Colonic mucosa (tissue), 4 donors: ENCODE data around the gene SLX4IP. TPM values are rescaled to one million over a fixed set of nuclear protein-coding genes. Genes with fewer than 3 reads are reported as not detected.

Source experiments
- DNase-seq: peaks from one replicate; pipeline ENCODE4 v3.0.0-alpha.2; 2020
- H3K27ac ChIP-seq: fragments of 200-600 bp; one replicate; pipeline ENCODE4 v1.8.0; 2021
- H3K27me3 ChIP-seq: fragments of 200-600 bp; one replicate; pipeline ENCODE4 v1.8.0; 2021
- H3K36me3 ChIP-seq: fragments of 200-600 bp; one replicate; pipeline ENCODE4 v1.8.0; 2021
- H3K4me1 ChIP-seq: fragments of 200-600 bp; one replicate; pipeline ENCODE4 v1.8.0; 2021; ENCODE audit warnings: mild to moderate bottlenecking
- H3K4me3 ChIP-seq: fragments of 200-600 bp; one replicate; pipeline ENCODE4 v1.8.0; 2021
- H3K9ac ChIP-seq, 2 donors: one replicate each; pipeline ENCODE4 v1.7.0; 2013; ENCODE audit warnings: control low read depth in 2 of 2, low read depth in 2 of 2, low read length in 2 of 2
- H3K9me3 ChIP-seq: fragments of 200-600 bp; one replicate; pipeline ENCODE4 v1.8.0; 2021
- intact Hi-C: fragments of 100-400 bp; cut with DNase I; formaldehyde crosslinking; loops from one replicate; pipeline ENCODE4 v1.14.1; 2022
- total RNA-seq, 2 donors: library from RNA; stranded (reverse); fragmentation: NEBNext Ultra II Directional in 1 of 2; extraction: Animal tissue kit (Norgen Biotek cat#: 25700) in 1 of 2; gene quantifications; one replicate each; pipeline ENCODE4 v1.2.1, GENCODE V29; 2021
- TF ChIP-seq, protein P1 (sequence below): fragments of 200-600 bp; IDR thresholded peaks from one replicate; pipeline ENCODE4 v1.8.0; 2022; ENCODE audit warnings: antibody characterized with exemption, mild to moderate bottlenecking
- donor health status: healthy.
- donor health status: DM: no; HTN: no; CAD: no.
- donor health status: DM: no; HTN: no; CAD: no.

SLX4IP gene
- total RNA-seq, 2 donors from 2014 or later: 5.0 to 8.8 TPM

DNA sequence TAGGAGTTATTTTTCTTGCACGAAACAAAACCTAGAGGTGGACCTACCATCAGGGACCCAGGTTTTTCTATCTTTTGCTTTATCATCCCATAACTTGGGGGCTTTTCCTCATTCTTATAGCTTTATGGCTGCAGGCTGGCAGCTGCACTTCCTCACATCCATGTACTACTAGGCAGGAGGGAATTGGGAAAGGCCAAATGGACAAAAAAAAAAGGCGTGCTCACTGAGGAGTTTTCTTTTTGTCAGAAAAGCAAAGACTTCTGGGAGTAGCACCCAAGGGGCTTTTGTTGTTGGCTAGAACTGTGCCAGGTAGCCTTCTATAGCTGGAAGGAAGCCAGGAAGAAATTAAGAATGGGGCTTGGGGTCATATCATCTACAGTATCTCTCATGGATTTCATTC lies 61.4 kb downstream of the SLX4IP start:
- TF ChIP-seq, protein P1, sequence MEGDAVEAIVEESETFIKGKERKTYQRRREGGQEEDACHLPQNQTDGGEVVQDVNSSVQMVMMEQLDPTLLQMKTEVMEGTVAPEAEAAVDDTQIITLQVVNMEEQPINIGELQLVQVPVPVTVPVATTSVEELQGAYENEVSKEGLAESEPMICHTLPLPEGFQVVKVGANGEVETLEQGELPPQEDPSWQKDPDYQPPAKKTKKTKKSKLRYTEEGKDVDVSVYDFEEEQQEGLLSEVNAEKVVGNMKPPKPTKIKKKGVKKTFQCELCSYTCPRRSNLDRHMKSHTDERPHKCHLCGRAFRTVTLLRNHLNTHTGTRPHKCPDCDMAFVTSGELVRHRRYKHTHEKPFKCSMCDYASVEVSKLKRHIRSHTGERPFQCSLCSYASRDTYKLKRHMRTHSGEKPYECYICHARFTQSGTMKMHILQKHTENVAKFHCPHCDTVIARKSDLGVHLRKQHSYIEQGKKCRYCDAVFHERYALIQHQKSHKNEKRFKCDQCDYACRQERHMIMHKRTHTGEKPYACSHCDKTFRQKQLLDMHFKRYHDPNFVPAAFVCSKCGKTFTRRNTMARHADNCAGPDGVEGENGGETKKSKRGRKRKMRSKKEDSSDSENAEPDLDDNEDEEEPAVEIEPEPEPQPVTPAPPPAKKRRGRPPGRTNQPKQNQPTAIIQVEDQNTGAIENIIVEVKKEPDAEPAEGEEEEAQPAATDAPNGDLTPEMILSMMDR: no peak

DNA sequence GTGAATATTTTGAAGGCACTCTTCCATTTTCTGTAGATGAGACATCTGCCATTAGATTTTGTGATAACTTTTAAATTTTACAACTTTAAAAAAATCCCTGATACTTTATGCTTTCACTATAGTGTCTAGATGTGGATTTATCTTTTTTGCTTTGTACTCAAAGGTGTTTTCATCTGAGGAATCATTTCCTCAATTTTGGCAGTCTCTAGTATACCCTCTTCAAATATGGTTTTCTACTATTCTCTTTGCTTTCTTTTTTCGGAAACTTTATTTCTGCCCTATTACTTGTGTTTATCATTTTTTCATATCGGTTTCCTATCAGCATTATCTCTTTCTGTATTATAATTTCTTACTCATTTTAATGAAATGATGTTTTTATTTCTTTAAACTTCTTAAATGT lies 62.2 kb downstream of the SLX4IP start:
- DNase-seq: no peak
- Histone ChIP-seq H3K9me3 (no peaks in the 10 kb centered on the region), H3K27ac (no peak overlapping the region), H3K4me1 (no peaks in the 10 kb centered on the region), H3K36me3 (no peaks in the 10 kb centered on the region), H3K4me3 (no peak overlapping the region), H3K9ac (no peak overlapping the region), H3K27me3 (no peaks in the 10 kb centered on the region)
- intact Hi-C loops: no loop called here
- TF ChIP-seq, protein P1: no peak

More for the DNA sequence above, 61.4 kb downstream of the SLX4IP start:
- Histone ChIP-seq H3K27ac (no peak overlapping the region), H3K4me3 (no peak overlapping the region), H3K9ac (no peak overlapping the region), H3K27me3 (no peaks in the 10 kb centered on the region), H3K36me3 (no peaks in the 10 kb centered on the region), H3K9me3 (no peaks in the 10 kb centered on the region), H3K4me1 (no peaks in the 10 kb centered on the region)
- no peak for DNase-seq
- intact Hi-C loops: no loop called here

DNA sequence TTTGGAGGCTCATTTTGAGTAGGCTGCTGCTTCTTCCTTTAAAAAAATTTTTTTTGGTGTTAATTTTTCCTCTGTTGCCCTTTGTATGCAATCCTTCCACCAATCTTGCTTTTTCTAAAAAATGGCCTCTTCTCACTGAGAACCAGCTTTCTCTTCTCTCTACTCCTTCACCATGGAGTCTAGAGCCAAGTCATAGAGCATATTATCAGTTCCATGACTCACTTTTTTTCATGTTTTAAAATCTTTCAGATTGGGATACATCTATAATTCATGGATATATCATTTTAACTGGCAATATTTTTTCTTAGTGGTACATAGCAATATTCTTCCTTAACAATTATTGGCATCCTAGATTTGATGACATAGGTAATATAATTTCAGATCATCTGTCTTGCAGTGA lies 62.7 kb downstream of the SLX4IP start:
- DNase-seq: no peak
- Histone ChIP-seq H3K9ac (no peak overlapping the region), H3K27ac (no peak overlapping the region), H3K4me1 (no peaks in the 10 kb centered on the region), H3K4me3 (no peak overlapping the region), H3K9me3 (no peaks in the 10 kb centered on the region), H3K36me3 (no peaks in the 10 kb centered on the region), H3K27me3 (no peaks in the 10 kb centered on the region)
- intact Hi-C loops: no loop called here
- TF ChIP-seq, protein P1: no peak

DNA sequence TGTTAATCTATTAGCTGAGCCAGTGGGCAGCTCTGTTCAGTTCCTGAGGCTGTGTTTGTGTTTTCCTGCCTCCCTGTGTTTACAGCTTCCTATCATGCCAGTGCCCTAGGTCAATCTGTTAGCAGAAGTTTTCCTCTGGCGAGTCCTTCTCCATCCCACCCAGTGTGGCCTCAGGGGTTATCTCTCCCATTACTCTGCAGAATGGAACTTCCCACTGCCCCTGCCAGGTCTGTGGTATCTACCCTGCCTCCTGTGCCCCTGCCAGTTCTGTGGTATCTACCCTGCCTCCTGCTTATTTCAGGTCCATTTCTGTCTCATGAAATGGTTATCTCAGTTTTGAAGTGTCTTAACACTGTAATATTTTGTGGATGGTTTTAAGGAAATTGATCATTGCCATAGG lies 63.1 kb downstream of the SLX4IP start:
- Histone ChIP-seq H3K9ac (no peak overlapping the region), H3K27ac (no peak overlapping the region), H3K27me3 (no peaks in the 10 kb centered on the region), H3K4me3 (no peak overlapping the region), H3K36me3 (no peaks in the 10 kb centered on the region), H3K4me1 (no peaks in the 10 kb centered on the region), H3K9me3 (no peaks in the 10 kb centered on the region)
- no peak for DNase-seq
- TF ChIP-seq, protein P1: no peak
- intact Hi-C loops: no loop called here

DNA sequence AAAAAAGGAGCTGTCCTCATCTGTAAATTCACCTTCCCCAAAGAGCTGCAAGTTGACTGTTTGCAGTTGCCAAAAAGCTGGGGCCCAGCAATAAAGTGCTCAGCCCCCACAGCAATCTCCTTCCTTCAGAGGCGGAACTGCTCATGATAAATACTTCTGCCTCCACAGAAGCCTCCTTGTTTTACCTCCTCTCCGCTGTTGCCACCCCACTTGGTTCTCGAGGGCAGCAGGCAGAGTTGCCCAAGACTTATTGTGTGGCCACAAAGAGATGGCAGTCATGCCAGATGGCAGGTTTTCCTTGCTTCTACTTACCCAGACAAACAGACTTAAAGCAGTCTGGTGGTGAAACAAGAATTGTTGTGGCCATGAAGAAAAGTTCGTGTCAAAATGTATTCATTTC lies 66.3 kb downstream of the SLX4IP start:
- Histone ChIP-seq H3K36me3 (no peaks in the 10 kb centered on the region), H3K4me1 (peaks cover 2% of the 10 kb centered on the region), H3K9ac (no peak overlapping the region), H3K4me3 (no peak overlapping the region), H3K27me3 (no peaks in the 10 kb centered on the region), H3K9me3 (no peaks in the 10 kb centered on the region), H3K27ac (no peak overlapping the region)
- no peak for DNase-seq
- intact Hi-C loops: no loop called here
- TF ChIP-seq, protein P1: no peak

DNA sequence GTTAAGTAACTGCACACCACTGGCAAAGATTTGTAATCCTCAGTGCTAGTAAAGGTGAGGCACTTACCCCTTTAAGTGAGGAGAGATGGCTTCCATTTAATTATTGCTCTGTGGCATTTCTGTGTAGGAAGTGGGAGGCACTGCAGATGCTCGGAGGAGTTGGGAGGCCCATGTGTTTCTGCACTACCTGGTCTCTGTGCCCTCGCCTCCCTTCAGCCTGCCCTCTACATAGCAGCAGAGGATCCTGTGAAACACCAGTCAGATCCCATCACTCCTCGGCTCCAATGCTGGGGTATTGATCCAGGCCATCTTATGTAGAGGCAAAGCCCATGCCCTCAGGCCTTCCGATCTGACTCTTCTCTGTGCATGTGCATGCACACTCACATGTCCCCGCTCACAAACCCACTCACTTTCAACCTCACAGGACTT lies 67.0 kb downstream of the SLX4IP start:
- Histone ChIP-seq H3K27me3 (no peaks in the 10 kb centered on the region), H3K9ac (no peak overlapping the region), H3K36me3 (no peaks in the 10 kb centered on the region), H3K9me3 (no peaks in the 10 kb centered on the region), H3K27ac (no peak overlapping the region), H3K4me1 (peaks cover 5% of the 10 kb centered on the region), H3K4me3 (no peak overlapping the region)
- TF ChIP-seq, protein P1: no peak
- intact Hi-C loops: no loop called here
- no peak for DNase-seq
